Ramos (cell line): ENCODE measurements around the gene ATG4A.

Source experiments
- in situ Hi-C: fragments of 300-500 bp; cut with MboI; formaldehyde crosslinking; loops from one replicate; pipeline ENCODE4 v1.14.3; 2022; ENCODE audit warnings: low sequenced_read_pairs; ENCODE audit not compliant: unreplicated experiment

Gene ATG4A

GRCh38 chrX:108121291-108121690 is 29.7 kb downstream of the ATG4A start:
- in situ Hi-C loops, result no loop called here

GRCh38 chrX:108122748-108123147 is 31.2 kb downstream of the ATG4A start:
- in situ Hi-C loops, result no loop called here

GRCh38 chrX:108123591-108124366 is 32.2 kb downstream of the ATG4A start:
- in situ Hi-C loops, result no loop called here

- in situ Hi-C loops, result no loop called here
These were observed 35.1 kb downstream of the ATG4A start for GRCh38 chrX:108126661-108127060.

GRCh38 chrX:108127152-108127551 is 35.6 kb downstream of the ATG4A start:
- in situ Hi-C loops, result no loop called here

- in situ Hi-C loops, result no loop called here
These were observed 39.3 kb downstream of the ATG4A start for GRCh38 chrX:108130889-108131288.

GRCh38 chrX:108131471-108131870 is 39.9 kb downstream of the ATG4A start:
- in situ Hi-C loops, result no loop called here

- in situ Hi-C loops, result no loop called here
These were observed 40.5 kb downstream of the ATG4A start for GRCh38 chrX:108132034-108132433.

- in situ Hi-C loops, result no loop called here
These were observed 41.3 kb downstream of the ATG4A start for GRCh38 chrX:108132876-108133275.

- in situ Hi-C loops, result no loop called here
These were observed 43.1 kb downstream of the ATG4A start for GRCh38 chrX:108134724-108135123.

GRCh38 chrX:108138814-108139702 is 47.5 kb downstream of the ATG4A start:
- in situ Hi-C loops, result no loop called here

- in situ Hi-C loops, result no loop called here
These were observed 56.9 kb downstream of the ATG4A start for GRCh38 chrX:108148524-108148923.

GRCh38 chrX:108156082-108156481 is 64.5 kb downstream of the ATG4A start:
- in situ Hi-C loops, result no loop called here

- in situ Hi-C loops, result no loop called here
These were observed 65.4 kb downstream of the ATG4A start for GRCh38 chrX:108156934-108157466.

GRCh38 chrX:108157628-108158027 is 66.0 kb downstream of the ATG4A start:
- in situ Hi-C loops, result no loop called here

- in situ Hi-C loops, result no loop called here
These were observed 67.6 kb downstream of the ATG4A start for GRCh38 chrX:108159028-108159670.

- in situ Hi-C loops, result no loop called here
These were observed 68.7 kb downstream of the ATG4A start for GRCh38 chrX:108160309-108160708.

GRCh38 chrX:108162265-108162664 is 70.7 kb downstream of the ATG4A start:
- in situ Hi-C loops, result no loop called here

- in situ Hi-C loops, result no loop called here
These were observed 71.9 kb downstream of the ATG4A start for GRCh38 chrX:108163333-108164082.
